ENCODE data around the gene CDC73.

GRCh38 chr1:193125369-193125768 lies 3.5 kb downstream of the CDC73 start:
- TF ChIP-seq CTCF (optimal IDR thresholded peaks at IDR 0.05 in 1 of 3, IDR thresholded peaks at IDR 0.05 in 1 of 3, conservative IDR thresholded peaks at IDR 0.05 in 1 of 3; ENCODE audit: extremely low read depth in 1 of 3, insufficient read depth in 2 of 3, low read length in 3 of 3) (no peak), EZH2 (IDR thresholded peaks at IDR 0.05; ENCODE audit: low read length) (no peak)

Measured in keratinocyte (primary cell).